Measurements from ENCODE around the gene KRT84. TPM values are rescaled to one million over a fixed set of nuclear protein-coding genes. Genes with fewer than 3 reads are reported as not detected.

Gene KRT84
- total RNA-seq, 2 donors from 2014 or later = not detected

Other genes starting within 250 kb of the KRT84 start
- gene KRT80, start 193.6 kb downstream of the KRT84 start, total RNA-seq = not detected
- 1 to 10 TPM in 1 of 2 donors, under 1 TPM in 1; 0.36 to 8.0 TPM for gene KRT7, start 152.4 kb downstream of the KRT84 start, total RNA-seq
- under 1 TPM in 1 of 2 donors, not detected in 1; 0.37 TPM for gene KRT86, start 111.0 kb downstream of the KRT84 start, total RNA-seq
- gene KRT81, start 94.1 kb downstream of the KRT84 start, total RNA-seq = not detected
- not detected for gene KRT83, start 64.3 kb downstream of the KRT84 start, total RNA-seq
- gene KRT85, start 18.2 kb downstream of the KRT84 start, total RNA-seq = not detected
- gene KRT82, start 20.7 kb upstream of the KRT84 start, total RNA-seq = not detected
- gene KRT75, start 48.7 kb upstream of the KRT84 start, total RNA-seq = not detected
- gene KRT6B, start 66.5 kb upstream of the KRT84 start, total RNA-seq = not detected
- not detected for gene KRT6C, start 88.2 kb upstream of the KRT84 start, total RNA-seq
- not detected for gene KRT6A, start 107.6 kb upstream of the KRT84 start, total RNA-seq
- gene KRT5, start 134.7 kb upstream of the KRT84 start, total RNA-seq = not detected
- gene KRT71, start 167.5 kb upstream of the KRT84 start, total RNA-seq = not detected
- not detected for gene KRT74, start 188.2 kb upstream of the KRT84 start, total RNA-seq
- gene KRT72, start 215.8 kb upstream of the KRT84 start, total RNA-seq = 1 to 10 TPM; 1.4 to 7.7 TPM
- gene KRT73, start 232.9 kb upstream of the KRT84 start, total RNA-seq = 1 to 10 TPM in 1 of 2 donors, under 1 TPM in 1; 0.98 to 4.9 TPM

Measured in activated naive CD4-positive, alpha-beta T cell treated with anti-CD3 and anti-CD28 coated beads, Interleukin-2, amount 50 U/mL, for 72 hours (primary cell).